ENCODE measurements around the gene CDH24.
"Not testable (repeated sequence)": the region's sequence is repeated elsewhere in the genome, so short reads cannot be mapped to it uniquely, and the experiment has no call there.

GRCh38 chr14:23004274-23004673 is 53.0 kb downstream of the CDH24 start:
- TF ChIP-seq, protein P1, sequence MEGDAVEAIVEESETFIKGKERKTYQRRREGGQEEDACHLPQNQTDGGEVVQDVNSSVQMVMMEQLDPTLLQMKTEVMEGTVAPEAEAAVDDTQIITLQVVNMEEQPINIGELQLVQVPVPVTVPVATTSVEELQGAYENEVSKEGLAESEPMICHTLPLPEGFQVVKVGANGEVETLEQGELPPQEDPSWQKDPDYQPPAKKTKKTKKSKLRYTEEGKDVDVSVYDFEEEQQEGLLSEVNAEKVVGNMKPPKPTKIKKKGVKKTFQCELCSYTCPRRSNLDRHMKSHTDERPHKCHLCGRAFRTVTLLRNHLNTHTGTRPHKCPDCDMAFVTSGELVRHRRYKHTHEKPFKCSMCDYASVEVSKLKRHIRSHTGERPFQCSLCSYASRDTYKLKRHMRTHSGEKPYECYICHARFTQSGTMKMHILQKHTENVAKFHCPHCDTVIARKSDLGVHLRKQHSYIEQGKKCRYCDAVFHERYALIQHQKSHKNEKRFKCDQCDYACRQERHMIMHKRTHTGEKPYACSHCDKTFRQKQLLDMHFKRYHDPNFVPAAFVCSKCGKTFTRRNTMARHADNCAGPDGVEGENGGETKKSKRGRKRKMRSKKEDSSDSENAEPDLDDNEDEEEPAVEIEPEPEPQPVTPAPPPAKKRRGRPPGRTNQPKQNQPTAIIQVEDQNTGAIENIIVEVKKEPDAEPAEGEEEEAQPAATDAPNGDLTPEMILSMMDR (IDR thresholded peaks at IDR 0.05) = not testable (repeated sequence)
- TF ChIP-seq POLR2A (IDR thresholded peaks at IDR 0.05) = not testable (repeated sequence)

Data from body of pancreas (tissue), 4 donors.